GM12878 (cell line): Measurements from ENCODE around the gene BMAL1. TPM values are rescaled to one million over a fixed set of nuclear protein-coding genes. Genes with fewer than 3 reads are reported as not detected.

Experiments
- ATF7 ChIP-seq: fragments of 450-650 bp; IDR thresholded peaks from 2 replicates; pipeline ENCODE4 v1.6.1; 2016; ENCODE audit warnings: low read depth, mild to moderate bottlenecking
- BCL11A ChIP-seq: IDR thresholded peaks from 2 replicates; pipeline ENCODE4 v1.6.1; 2011; ENCODE audit warnings: low read depth, low read length
- BHLHE40 ChIP-seq, 2 experiments: fragments of 450-650 bp in 1 of 2; IDR thresholded peaks; 2 replicates each; pipeline ENCODE4 v1.6.1; 2011 to 2017; ENCODE audit warnings: low read depth in 2 of 2, borderline replicate concordance in 1 of 2, improper control_type of control experiment in 1 of 2, low read length in 1 of 2, mild to moderate bottlenecking in 1 of 2
- BMI1 ChIP-seq: fragments of 450-650 bp; IDR thresholded peaks from 2 replicates; pipeline ENCODE4 v1.6.1; 2016; ENCODE audit warnings: mild to moderate bottlenecking, moderate library complexity, borderline replicate concordance
- CBX5 ChIP-seq: sonication (generic); IDR thresholded peaks from 2 replicates; pipeline ENCODE4 v1.6.1; 2016; ENCODE audit warnings: low read depth, moderate library complexity, mild to moderate bottlenecking, inconsistent platforms
- EP300 ChIP-seq, 2 experiments: fragments of 150-350 bp in 1 of 2; IDR thresholded peaks; 2 replicates each; pipeline ENCODE4 v1.6.1; 2011 to 2012; ENCODE audit warnings: low read depth in 2 of 2, low read length in 2 of 2, borderline replicate concordance in 1 of 2, improper control_type of control experiment in 1 of 2, inconsistent platforms in 1 of 2; ENCODE audit not compliant: control insufficient read depth in 1 of 2
- GATAD2B ChIP-seq: fragments of 450-650 bp; conservative IDR thresholded peaks from 2 replicates; pipeline ENCODE4 v1.6.1; 2017; ENCODE audit warnings: low read depth, mild to moderate bottlenecking, moderate library complexity
- IKZF2 ChIP-seq, 2 experiments: fragments of 450-650 bp; IDR thresholded peaks; 2 replicates each; pipeline ENCODE4 v1.6.1; 2017; ENCODE audit warnings: mild to moderate bottlenecking in 2 of 2, moderate library complexity in 2 of 2
- JUNB ChIP-seq: IDR thresholded peaks from 2 replicates; pipeline ENCODE4 v1.6.1; 2016; ENCODE audit warnings: antibody characterized with exemption, mild to moderate bottlenecking
- MAX ChIP-seq: IDR thresholded peaks from 2 replicates; pipeline ENCODE4 v1.6.1; 2012; ENCODE audit warnings: low read depth, low read length, improper control_type of control experiment
- MEF2B ChIP-seq: fragments of 450-650 bp; IDR thresholded peaks from 2 replicates; pipeline ENCODE4 v1.6.1; 2018; ENCODE audit warnings: mild to moderate bottlenecking, moderate library complexity; ENCODE audit not compliant: partially characterized antibody, poor library complexity, severe bottlenecking
- MTA2 ChIP-seq: fragments of 450-650 bp; IDR thresholded peaks from 2 replicates; pipeline ENCODE4 v1.6.1; 2016; ENCODE audit warnings: low read depth, mild to moderate bottlenecking, moderate library complexity
- PAX5 ChIP-seq: IDR thresholded peaks from 2 replicates; pipeline ENCODE4 v1.6.1; 2011; ENCODE audit warnings: low read depth, low read length, borderline replicate concordance
- PKNOX1 ChIP-seq: fragments of 450-650 bp; IDR thresholded peaks from 2 replicates; pipeline ENCODE4 v1.6.1; 2016; ENCODE audit warnings: mild to moderate bottlenecking
- SUZ12 ChIP-seq: fragments of 200-600 bp; sonication (generic); IDR thresholded peaks from one replicate; pipeline ENCODE4 v1.6.1; 2018; ENCODE audit warnings: antibody characterized with exemption, mild to moderate bottlenecking; ENCODE audit not compliant: unreplicated experiment
- ZNF24 ChIP-seq: fragments of 450-650 bp; IDR thresholded peaks from 2 replicates; pipeline ENCODE4 v1.6.1; 2017; ENCODE audit warnings: antibody characterized with exemption, mild to moderate bottlenecking
- ZNF687 ChIP-seq: fragments of 450-650 bp; IDR thresholded peaks from 2 replicates; pipeline ENCODE4 v1.6.1; 2017; ENCODE audit warnings: mild to moderate bottlenecking, moderate library complexity
- polyA plus RNA-seq, 11 experiments: library from polyadenylated mRNA; depleted of rRNA in 4 of 11; unstranded in 6 of 11; stranded (reverse) in 5 of 11; fragments of >200 nt; fragmentation: Nextera tagmentation in 4 of 11; fragmentation: Illumina TruSeq in 1 of 11; extraction: Ambion mirVana in 4 of 11; extraction: Trizol in 1 of 11; gene quantifications; 1 replicate in 1 of 11; 2 replicates in 10 of 11; pipeline versions ENCODE4 v1.2.1 to v1.2.3, GENCODE V29; 2011 to 2016; ENCODE audit warnings: inconsistent platforms in 2 of 11, missing spikeins in 2 of 11, low read depth in 1 of 11
- total RNA-seq, 4 experiments: library from RNA; depleted of rRNA in 3 of 4; stranded (reverse); fragments of >200 nt in 3 of 4; fragmentation: Illumina TruSeq in 1 of 4; extraction: Trizol in 1 of 4; gene quantifications; 2 replicates each; pipeline versions ENCODE4 v1.2.1 to v1.2.3, GENCODE V29; 2013 to 2021
- TF ChIP-seq, protein P1 (sequence below): fragments of 450-650 bp; IDR thresholded peaks from 2 replicates; pipeline ENCODE4 v1.6.1; 2017; ENCODE audit warnings: low read depth, mild to moderate bottlenecking, moderate library complexity
- TF ChIP-seq, protein P2 (sequence below): fragments of 450-650 bp; IDR thresholded peaks from 2 replicates; pipeline ENCODE4 v1.6.1; 2016; ENCODE audit warnings: mild to moderate bottlenecking, moderate library complexity, borderline replicate concordance

Gene BMAL1
- total and polyA plus RNA-seq, 10 of the 15 experiments (the other 5 are each of a cell fraction or from before 2014, with no cell fraction given), result 3.5 to 40.6 (median 13.6) TPM

GRCh38 chr11:13294178-13294577 is 16.6 kb downstream of the BMAL1 start (continued):
- TF ChIP-seq CBX5, result no peak
- peak; percentile 28 for TF ChIP-seq MEF2B
- no peak for TF ChIP-seq MAX
- TF ChIP-seq MTA2, result peak; percentile 92
- TF ChIP-seq IKZF2 (IDR thresholded peaks at IDR 0.05), result peak; percentile 84 to 90
- no peak for TF ChIP-seq SUZ12
- no peak for TF ChIP-seq ZNF687
- no peak for TF ChIP-seq JUNB
- TF ChIP-seq BMI1, result peak; percentile 66; the same call in 1 of the 2 replicates
- TF ChIP-seq, protein P1, sequence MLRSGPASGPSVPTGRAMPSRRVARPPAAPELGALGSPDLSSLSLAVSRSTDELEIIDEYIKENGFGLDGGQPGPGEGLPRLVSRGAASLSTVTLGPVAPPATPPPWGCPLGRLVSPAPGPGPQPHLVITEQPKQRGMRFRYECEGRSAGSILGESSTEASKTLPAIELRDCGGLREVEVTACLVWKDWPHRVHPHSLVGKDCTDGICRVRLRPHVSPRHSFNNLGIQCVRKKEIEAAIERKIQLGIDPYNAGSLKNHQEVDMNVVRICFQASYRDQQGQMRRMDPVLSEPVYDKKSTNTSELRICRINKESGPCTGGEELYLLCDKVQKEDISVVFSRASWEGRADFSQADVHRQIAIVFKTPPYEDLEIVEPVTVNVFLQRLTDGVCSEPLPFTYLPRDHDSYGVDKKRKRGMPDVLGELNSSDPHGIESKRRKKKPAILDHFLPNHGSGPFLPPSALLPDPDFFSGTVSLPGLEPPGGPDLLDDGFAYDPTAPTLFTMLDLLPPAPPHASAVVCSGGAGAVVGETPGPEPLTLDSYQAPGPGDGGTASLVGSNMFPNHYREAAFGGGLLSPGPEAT, result peak; percentile 58; the same call in 1 of the 2 replicates
- 0 out of 2 replicates have a peak, but pooled peaks have one; percentile 51 for TF ChIP-seq GATAD2B
- no peak for TF ChIP-seq PKNOX1
- TF ChIP-seq ATF7, result 0 out of 2 replicates have a peak, but pooled peaks have one; percentile 32
- peak in 1 of 2 experiments; percentile 26; a peak in 1 of 4 replicates for TF ChIP-seq BHLHE40 (IDR thresholded peaks at IDR 0.05; ENCODE audit: borderline replicate concordance in 1 of 2, low read depth in 2 of 2, low read length in 1 of 2)
- no peak for TF ChIP-seq PAX5
- 0 out of 2 replicates have a peak, but pooled peaks have one; percentile 58 for TF ChIP-seq ZNF24
- TF ChIP-seq, protein P2, sequence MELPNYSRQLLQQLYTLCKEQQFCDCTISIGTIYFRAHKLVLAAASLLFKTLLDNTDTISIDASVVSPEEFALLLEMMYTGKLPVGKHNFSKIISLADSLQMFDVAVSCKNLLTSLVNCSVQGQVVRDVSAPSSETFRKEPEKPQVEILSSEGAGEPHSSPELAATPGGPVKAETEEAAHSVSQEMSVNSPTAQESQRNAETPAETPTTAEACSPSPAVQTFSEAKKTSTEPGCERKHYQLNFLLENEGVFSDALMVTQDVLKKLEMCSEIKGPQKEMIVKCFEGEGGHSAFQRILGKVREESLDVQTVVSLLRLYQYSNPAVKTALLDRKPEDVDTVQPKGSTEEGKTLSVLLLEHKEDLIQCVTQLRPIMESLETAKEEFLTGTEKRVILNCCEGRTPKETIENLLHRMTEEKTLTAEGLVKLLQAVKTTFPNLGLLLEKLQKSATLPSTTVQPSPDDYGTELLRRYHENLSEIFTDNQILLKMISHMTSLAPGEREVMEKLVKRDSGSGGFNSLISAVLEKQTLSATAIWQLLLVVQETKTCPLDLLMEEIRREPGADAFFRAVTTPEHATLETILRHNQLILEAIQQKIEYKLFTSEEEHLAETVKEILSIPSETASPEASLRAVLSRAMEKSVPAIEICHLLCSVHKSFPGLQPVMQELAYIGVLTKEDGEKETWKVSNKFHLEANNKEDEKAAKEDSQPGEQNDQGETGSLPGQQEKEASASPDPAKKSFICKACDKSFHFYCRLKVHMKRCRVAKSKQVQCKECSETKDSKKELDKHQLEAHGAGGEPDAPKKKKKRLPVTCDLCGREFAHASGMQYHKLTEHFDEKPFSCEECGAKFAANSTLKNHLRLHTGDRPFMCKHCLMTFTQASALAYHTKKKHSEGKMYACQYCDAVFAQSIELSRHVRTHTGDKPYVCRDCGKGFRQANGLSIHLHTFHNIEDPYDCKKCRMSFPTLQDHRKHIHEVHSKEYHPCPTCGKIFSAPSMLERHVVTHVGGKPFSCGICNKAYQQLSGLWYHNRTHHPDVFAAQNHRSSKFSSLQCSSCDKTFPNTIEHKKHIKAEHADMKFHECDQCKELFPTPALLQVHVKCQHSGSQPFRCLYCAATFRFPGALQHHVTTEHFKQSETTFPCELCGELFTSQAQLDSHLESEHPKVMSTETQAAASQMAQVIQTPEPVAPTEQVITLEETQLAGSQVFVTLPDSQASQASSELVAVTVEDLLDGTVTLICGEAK, result no peak
- peak in 1 of 2 experiments; percentile 26; a peak in 2 of 4 replicates for TF ChIP-seq EP300 (IDR thresholded peaks at IDR 0.05; ENCODE audit: borderline replicate concordance in 1 of 2, control insufficient read depth in 1 of 2, low read depth in 2 of 2, low read length in 2 of 2)
- TF ChIP-seq BCL11A, result no peak
